Measurements from ENCODE around the gene GPR15LG.

GPR15LG gene

DNA sequence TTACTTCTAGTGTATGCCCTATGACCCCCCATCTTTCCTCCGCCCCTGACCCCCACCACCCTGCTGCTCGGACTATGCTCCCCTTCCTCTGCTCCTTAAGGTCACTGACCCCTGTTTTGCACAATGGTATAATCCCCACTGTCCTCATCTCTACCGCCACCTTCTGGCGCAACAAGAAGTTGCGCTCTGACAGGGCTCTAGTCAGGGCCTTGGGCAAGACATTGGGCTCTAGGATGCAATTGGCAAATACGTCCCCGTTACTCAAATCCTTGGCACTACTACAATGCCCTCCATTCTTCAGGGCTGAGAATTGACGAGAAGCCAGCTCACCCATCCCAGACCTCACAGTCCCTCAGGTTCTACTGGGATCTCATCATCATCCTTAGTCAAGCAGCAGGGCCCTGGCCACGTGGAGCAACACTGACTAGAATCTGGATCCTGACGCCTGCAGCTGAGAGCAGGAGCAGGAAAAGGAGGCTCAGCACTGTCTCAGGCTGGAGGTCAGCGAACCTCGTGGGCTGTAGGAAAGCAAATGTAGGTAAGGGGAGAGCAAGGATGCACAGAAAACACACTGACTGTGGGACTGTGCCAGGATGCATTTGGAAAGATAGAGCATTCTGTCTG lies 41.1 kb downstream of the GPR15LG start:
- peak in 2 of 3 donors; percentile 11 to 20 for DNase-seq (ENCODE audit: low read depth in 3 of 3)

DNA sequence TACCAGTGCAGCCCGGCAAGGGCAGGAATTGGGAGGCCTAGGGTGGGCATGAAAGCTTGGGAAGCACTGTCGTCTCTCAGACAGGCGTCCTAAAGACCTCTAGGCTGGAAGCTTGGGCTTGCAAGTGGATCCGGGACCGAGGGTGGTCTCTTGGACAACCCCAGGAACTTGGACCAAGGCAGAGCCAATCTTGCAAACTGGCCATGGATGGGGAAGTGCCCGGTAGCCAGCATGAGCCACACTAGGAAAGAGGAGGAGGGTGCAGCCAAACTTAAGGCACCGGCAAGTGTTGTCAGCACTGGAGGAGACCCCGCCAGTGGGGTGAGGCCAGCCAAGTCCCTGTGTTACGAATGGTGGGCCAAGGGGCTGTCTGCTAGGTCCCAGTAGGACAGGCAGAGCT lies 43.2 kb downstream of the GPR15LG start:
- DNase-seq (ENCODE audit: low read depth in 3 of 3), result no peak

DNA sequence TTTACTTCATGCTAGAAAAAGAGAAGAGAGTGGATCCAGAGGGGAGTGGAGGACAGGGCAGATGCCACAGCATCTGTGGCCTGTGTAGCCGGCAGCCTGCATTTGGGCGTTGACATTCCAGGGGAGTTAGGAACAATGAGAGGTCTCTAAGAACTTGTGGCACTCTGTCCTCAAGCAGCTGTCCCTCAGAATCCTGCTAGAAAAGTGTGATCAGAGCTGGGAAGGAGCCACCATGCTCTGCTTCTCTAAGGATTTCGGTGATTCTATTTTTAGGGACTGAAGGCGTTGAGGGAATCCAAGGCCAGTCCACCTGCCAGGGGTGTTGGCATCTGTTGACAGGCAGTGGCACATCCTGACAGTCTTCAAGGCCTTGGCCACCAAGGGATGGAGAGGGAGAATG lies 44.1 kb downstream of the GPR15LG start:
- no peak for DNase-seq (ENCODE audit: low read depth in 3 of 3)

DNA sequence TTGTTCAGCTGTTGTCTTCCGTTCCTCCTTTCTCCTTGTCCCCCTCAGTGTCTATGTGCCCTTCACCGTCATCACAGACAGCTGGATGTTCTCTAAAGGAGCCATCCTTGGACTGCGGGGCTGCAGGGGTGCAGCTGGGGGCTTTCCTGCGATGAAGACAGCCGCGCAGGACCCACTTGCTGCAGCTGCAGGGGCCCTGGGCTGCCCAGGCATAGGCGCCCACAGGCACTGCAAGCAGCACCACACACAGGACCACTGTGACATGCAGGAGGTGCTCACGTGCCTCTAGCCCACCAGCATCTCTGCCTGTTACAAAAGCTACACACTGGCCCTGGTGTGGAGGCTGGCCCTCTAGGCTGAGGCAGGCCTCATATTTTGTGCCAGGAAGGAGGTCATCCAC lies 48.3 kb downstream of the GPR15LG start:
- no peak for DNase-seq (ENCODE audit: low read depth in 3 of 3)

DNA sequence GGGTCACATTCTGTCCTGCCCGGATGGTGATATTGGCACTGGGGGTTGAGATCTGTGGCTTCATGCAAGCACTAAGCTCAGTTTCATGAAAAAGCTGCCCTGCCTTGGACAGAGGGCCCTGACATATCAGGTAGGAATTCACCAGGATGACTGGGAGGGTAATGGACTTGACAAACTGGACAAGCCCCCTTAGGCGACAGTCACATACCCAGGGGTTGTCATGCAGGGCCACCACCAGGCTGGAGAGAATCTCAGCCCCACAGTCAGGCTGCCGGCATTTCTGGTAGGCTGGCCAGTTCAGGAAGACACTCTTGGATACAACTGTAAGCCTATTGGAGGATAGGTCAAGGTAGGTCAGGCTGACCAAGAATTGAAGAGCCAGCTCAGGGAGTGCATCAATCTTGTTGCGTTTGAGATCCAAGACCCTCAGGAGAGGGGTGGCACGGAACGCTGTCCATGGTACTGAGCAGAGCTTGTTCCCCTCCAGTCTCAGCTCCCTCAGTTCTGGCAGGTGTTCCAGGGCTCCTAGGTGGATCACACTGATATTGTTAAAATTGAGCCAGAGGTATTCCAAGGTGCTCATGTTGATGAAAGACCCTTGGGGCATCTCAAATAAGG lies 50.9 kb downstream of the GPR15LG start:
- no peak for DNase-seq (ENCODE audit: low read depth in 3 of 3)

DNA sequence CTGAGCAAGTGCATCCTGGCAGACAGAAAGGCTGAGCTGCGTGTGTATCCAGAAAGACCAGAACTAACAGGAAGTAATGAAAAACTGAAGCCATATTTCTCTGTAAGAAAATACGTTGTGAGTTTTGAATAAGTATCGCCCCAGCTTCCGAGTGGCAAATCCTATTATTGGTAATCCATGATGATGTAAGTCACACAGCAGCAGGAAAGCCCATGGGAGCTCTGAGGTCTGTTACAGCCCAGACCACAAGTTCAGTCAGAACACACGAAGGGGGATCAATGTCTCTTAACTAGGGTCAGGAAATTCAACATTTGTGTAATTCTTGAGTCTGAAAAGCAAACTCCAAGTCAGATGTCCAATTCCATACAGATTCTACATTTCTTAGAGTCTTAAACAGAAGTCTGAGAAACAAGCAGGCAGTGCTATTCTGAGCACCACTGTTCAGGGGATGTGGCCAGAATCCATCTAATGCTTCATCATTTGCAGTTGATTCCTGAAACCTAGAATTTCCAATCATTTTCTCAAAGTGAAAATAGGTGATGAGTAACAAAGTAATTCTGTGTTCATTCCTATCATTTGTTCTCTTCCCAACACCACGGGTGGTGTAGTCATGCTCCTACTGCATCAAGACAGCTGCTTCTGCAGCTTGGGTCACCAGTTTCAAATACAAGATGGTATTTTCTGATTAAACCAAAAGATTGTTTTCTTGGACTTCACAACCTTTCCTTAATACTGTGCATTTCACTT lies 52.0 kb downstream of the GPR15LG start, which contains the start of gene LRIT2:
TSS of gene LRIT2 (minus strand) at position 118 of the 747 bp plus-strand sequence. CDS start at position 94, 24 bp downstream.
- no peak for DNase-seq (ENCODE audit: low read depth in 3 of 3)

DNA sequence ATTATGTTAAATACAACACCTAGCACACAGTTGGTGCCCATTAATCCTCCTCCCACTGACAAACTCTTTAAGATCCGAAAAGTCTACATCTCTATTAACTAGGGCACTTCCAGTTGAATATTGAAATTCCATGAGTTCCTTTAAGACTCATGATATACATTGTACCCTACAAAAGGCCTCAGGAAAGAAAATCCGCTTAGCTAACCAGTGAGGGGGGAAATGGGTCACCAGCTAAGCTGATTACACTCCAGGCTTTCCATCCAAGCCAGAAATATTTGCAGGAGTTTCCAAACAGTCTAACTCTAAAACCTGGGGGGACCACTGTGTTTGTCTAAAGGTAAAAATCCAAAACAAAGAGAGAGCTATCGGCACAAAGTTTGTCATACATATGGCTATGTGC lies 53.0 kb downstream of the GPR15LG start:
- no peak for DNase-seq (ENCODE audit: low read depth in 3 of 3)

DNA sequence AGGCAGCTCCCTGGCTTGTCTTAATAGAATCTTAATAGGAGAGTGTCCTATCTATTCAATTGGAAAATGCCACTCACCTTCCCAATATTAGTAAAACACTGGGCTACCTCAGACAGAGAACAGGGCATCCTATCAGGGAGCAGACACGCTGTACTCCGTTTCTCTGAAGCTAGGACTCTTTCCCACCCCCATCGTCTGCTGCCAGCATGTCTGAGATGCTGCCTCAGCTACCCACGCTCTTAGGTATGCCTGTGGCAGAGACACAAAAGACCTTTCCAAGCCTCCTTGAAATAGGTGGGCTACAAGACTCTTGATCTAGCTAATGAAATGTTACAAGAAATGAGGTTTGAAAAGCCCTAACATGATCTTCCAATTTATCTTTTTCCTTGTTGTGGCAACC lies 54.2 kb downstream of the GPR15LG start:
- DNase-seq (ENCODE audit: low read depth in 3 of 3), result no peak

DNA sequence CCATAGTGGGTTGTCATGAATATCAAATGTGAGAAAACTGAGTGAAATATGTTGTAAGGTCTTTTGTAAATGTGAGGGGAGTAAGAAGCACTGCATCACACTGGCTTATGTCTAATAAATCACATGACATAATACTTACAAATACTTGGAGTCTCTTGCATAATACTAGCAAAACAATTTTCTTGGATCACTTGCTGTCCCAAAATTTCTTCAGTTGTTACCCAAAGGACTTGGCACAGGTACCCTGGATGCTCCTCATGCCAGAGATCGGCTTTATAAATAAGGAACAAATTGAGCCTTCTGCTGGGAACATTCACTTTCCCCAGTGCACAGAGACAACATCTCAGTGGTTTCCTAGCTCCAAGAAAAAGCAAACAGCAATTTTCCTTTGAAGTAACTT lies 56.8 kb downstream of the GPR15LG start:
- no peak for DNase-seq (ENCODE audit: low read depth in 3 of 3)

DNA sequence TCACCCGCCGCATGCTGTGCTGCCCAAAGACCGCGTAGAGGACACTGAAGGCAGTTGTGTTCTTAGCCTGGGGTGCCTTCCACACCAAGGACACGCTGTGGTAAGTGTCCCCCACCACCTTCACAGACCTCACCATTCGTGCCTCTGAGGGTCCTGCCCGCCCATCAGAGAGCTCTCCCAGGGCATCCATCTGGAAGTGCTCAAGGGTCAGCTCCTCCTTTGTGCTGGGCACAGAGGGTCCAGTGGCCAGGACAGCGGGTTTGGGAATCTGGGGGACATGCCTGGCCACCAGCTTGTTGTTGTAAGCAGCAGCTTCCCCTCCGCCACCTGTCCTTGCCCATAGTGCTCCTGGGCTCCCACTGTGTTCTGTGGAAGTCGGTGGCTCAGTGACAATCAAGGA lies 58.8 kb downstream of the GPR15LG start:
- DNase-seq (ENCODE audit: low read depth in 3 of 3), result no peak

DNA sequence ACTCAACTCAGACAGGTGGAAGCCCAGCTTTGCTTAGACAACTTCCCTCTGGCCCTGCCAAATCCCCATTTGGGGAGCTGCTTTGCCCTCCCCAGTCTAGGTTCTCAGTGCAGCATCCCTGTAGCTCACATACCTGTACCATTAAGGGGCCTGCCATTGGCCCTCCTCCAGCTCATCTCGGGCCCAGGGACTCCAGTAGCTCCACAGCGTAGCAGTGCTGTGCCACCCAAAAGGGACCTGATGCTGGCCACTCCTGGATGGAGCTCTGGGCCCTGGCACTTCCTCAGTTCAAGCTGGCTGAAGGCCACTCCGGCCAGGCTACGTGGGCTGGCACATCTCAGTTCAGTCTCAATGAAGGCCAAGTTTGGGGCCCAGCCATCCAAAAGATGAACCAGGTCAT lies 60.3 kb downstream of the GPR15LG start:
- no peak for DNase-seq (ENCODE audit: low read depth in 3 of 3)

DNA sequence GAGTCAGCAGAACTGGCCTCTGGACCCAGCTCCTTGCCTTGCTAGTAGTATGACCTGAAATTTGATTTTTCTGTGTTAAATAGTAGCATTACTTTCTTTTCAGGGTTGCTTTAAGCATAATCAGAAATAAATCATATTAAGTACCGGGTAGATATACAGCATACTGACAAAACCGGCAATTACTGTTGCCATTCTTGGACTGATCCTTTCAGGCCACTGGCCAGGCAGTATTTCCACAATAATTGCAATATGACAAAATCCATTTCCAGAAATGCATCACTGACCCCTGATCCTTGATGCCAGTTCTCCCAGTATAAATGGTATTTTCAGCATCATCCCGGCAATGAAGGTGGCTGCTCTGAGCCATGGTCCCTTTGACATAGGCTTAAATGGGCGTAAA lies 60.9 kb downstream of the GPR15LG start:
- DNase-seq (ENCODE audit: low read depth in 3 of 3), result no peak
